ENCODE results near the gene SOS1.

- TF ChIP-seq POLR2AphosphoS5 (IDR thresholded peaks at IDR 0.05; ENCODE audit: low read depth, low read length), result no peak
- TF ChIP-seq, protein P1, sequence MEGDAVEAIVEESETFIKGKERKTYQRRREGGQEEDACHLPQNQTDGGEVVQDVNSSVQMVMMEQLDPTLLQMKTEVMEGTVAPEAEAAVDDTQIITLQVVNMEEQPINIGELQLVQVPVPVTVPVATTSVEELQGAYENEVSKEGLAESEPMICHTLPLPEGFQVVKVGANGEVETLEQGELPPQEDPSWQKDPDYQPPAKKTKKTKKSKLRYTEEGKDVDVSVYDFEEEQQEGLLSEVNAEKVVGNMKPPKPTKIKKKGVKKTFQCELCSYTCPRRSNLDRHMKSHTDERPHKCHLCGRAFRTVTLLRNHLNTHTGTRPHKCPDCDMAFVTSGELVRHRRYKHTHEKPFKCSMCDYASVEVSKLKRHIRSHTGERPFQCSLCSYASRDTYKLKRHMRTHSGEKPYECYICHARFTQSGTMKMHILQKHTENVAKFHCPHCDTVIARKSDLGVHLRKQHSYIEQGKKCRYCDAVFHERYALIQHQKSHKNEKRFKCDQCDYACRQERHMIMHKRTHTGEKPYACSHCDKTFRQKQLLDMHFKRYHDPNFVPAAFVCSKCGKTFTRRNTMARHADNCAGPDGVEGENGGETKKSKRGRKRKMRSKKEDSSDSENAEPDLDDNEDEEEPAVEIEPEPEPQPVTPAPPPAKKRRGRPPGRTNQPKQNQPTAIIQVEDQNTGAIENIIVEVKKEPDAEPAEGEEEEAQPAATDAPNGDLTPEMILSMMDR (IDR thresholded peaks at IDR 0.05), result no peak
- TF ChIP-seq, protein P2, sequence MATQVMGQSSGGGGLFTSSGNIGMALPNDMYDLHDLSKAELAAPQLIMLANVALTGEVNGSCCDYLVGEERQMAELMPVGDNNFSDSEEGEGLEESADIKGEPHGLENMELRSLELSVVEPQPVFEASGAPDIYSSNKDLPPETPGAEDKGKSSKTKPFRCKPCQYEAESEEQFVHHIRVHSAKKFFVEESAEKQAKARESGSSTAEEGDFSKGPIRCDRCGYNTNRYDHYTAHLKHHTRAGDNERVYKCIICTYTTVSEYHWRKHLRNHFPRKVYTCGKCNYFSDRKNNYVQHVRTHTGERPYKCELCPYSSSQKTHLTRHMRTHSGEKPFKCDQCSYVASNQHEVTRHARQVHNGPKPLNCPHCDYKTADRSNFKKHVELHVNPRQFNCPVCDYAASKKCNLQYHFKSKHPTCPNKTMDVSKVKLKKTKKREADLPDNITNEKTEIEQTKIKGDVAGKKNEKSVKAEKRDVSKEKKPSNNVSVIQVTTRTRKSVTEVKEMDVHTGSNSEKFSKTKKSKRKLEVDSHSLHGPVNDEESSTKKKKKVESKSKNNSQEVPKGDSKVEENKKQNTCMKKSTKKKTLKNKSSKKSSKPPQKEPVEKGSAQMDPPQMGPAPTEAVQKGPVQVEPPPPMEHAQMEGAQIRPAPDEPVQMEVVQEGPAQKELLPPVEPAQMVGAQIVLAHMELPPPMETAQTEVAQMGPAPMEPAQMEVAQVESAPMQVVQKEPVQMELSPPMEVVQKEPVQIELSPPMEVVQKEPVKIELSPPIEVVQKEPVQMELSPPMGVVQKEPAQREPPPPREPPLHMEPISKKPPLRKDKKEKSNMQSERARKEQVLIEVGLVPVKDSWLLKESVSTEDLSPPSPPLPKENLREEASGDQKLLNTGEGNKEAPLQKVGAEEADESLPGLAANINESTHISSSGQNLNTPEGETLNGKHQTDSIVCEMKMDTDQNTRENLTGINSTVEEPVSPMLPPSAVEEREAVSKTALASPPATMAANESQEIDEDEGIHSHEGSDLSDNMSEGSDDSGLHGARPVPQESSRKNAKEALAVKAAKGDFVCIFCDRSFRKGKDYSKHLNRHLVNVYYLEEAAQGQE (IDR thresholded peaks at IDR 0.05; ENCODE audit: insufficient read depth in 1 of 2, low read depth in 2 of 2, low read length in 1 of 2), result no peak
These were observed 175.5 kb downstream of the SOS1 start for GRCh38 chr2:38945372-38945771.

Measured in Panc1 (cell line).